Gastroesophageal sphincter (tissue), 4 donors: ENCODE measurements around the gene CMTM7. TPM values are rescaled to one million over a fixed set of nuclear protein-coding genes. Genes with fewer than 3 reads are reported as not detected.

Source experiments
- ATAC-seq: fragments of 150-250 bp; one replicate; pipeline ENCODE4 v1.9.1; 2016; ENCODE audit warnings: mild to moderate bottlenecking, moderate library complexity
- H3K27ac ChIP-seq, 4 donors: fragments of 200-600 bp; sonication (generic) in 3 of 4; 1 replicate in 3 of 4; 2 replicates in 1 of 4; pipeline ENCODE4 v1.5.1; 2016 to 2019
- H3K27me3 ChIP-seq: fragments of 200-600 bp; sonication (generic); one replicate; pipeline ENCODE4 v1.5.1; 2019
- H3K36me3 ChIP-seq, 2 donors: fragments of 200-600 bp; sonication (generic); one replicate each; pipeline ENCODE4 v1.5.1; 2019; ENCODE audit warnings: control low read depth in 1 of 2
- H3K4me1 ChIP-seq, 3 donors: fragments of 200-600 bp; sonication (generic); 1 replicate in 2 of 3; 2 replicates in 1 of 3; pipeline ENCODE4 v1.5.1; 2016 to 2019; ENCODE audit warnings: control low read depth in 2 of 3
- H3K4me3 ChIP-seq, 2 donors: fragments of 200-600 bp; sonication (generic); one replicate each; pipeline ENCODE4 v1.5.1; 2019; ENCODE audit warnings: mild to moderate bottlenecking in 1 of 2, moderate library complexity in 1 of 2
- H3K9me3 ChIP-seq, 3 donors: fragments of 200-600 bp; sonication (generic); one replicate each; pipeline ENCODE4 v1.5.1; 2017 to 2019; ENCODE audit warnings: control low read depth in 2 of 3
- EP300 ChIP-seq: sonication (generic); formaldehyde crosslinking; IDR thresholded peaks from one replicate; pipeline ENCODE4 v1.6.1; 2017; ENCODE audit warnings: antibody characterized with exemption, mild to moderate bottlenecking
- POLR2A ChIP-seq, 2 donors: fragments of 450-650 bp; IDR thresholded peaks; one replicate each; pipeline ENCODE4 v1.6.1; 2017; ENCODE audit warnings: antibody characterized with exemption in 2 of 2, mild to moderate bottlenecking in 2 of 2, moderate library complexity in 1 of 2
- POLR2AphosphoS5 ChIP-seq: sonication (generic); formaldehyde crosslinking; IDR thresholded peaks from one replicate; pipeline ENCODE4 v1.6.1; 2017; ENCODE audit warnings: antibody characterized with exemption
- whole genome bisulfite sequencing, 2 donors: methylation state at CpG; one replicate each; pipeline ENCODE4 v1.1.5; 2018; ENCODE audit warnings: low coverage in 1 of 2; 5-methylcytosine and 5-hydroxymethylcytosine counted together
- total RNA-seq, 4 donors: library from RNA; depleted of rRNA; stranded (reverse); fragments of >200 nt; gene quantifications; one replicate each; pipeline ENCODE4 v1.1.0, GENCODE V29; 2016
- TF ChIP-seq, protein P1 (sequence below), 4 experiments: fragments of 200-600 bp in 2 of 4; fragments of 450-650 bp in 2 of 4; sonication (generic) in 1 of 4; IDR thresholded peaks; one replicate each; pipeline ENCODE4 v1.5.1; 2017 to 2019; ENCODE audit warnings: antibody characterized with exemption in 4 of 4, mild to moderate bottlenecking in 2 of 4, moderate library complexity in 2 of 4

The CMTM7 gene
- total RNA-seq, 4 donors from 2014 or later, result 2.9 to 7.0 (median 6.5) TPM

GRCh38 chr3:32450426-32450825, 58.8 kb downstream of the CMTM7 start:
- 69 to 100% methylated on average over 2 of the region's 2 CpGs for WGBS, 2 donors
- TF ChIP-seq EP300 (no peak), POLR2A (IDR thresholded peaks at IDR 0.05) (no peak), POLR2AphosphoS5 (no peak)
- TF ChIP-seq, protein P1, sequence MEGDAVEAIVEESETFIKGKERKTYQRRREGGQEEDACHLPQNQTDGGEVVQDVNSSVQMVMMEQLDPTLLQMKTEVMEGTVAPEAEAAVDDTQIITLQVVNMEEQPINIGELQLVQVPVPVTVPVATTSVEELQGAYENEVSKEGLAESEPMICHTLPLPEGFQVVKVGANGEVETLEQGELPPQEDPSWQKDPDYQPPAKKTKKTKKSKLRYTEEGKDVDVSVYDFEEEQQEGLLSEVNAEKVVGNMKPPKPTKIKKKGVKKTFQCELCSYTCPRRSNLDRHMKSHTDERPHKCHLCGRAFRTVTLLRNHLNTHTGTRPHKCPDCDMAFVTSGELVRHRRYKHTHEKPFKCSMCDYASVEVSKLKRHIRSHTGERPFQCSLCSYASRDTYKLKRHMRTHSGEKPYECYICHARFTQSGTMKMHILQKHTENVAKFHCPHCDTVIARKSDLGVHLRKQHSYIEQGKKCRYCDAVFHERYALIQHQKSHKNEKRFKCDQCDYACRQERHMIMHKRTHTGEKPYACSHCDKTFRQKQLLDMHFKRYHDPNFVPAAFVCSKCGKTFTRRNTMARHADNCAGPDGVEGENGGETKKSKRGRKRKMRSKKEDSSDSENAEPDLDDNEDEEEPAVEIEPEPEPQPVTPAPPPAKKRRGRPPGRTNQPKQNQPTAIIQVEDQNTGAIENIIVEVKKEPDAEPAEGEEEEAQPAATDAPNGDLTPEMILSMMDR (IDR thresholded peaks at IDR 0.05), result no peak
- no peak for ATAC-seq

DNA sequence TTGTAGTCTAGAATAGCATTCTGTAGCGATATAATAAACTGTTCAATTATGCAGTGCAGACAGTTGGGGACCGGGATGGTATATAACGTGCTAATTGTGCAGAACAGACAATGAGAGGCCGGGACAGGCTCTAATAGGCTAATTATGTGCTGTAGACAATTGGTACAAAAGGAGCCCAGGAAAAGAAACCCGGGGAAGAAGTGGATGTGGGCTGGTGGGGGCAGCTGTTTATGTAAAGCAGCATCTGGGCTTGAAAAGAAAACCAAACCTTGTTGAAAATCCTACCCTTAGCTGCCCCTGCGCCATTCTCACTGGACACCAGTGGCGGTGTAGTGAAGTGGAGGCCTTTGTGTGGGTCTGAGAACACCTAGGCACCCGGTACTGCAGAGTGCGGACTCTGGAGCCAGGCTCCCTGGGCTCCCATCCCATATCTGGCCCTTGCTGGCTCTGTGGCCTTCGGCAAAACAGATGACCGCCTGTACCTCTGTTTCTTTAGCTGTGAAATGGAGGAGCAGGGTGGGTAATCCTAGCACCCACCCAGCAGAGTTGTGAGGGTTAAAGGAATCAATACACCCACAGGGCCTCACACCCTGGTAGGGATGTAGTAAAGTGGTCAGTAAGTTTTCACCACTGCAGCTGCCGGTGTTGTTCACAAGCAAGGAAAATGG, 59.5 kb downstream of the CMTM7 start:
- no peak overlapping the region for H3K27ac ChIP-seq

More at GRCh38 chr3:32450426-32450825, 58.8 kb downstream of the CMTM7 start:
- no peaks in the 10 kb centered on the region for H3K27me3 ChIP-seq
- no peak overlapping the region for H3K4me3 ChIP-seq
- peaks cover 4 to 24% (median 12%) of the 10 kb centered on the region in 3 donors for H3K4me1 ChIP-seq
- peaks cover 0 to 8% of the 10 kb centered on the region in 2 donors for H3K36me3 ChIP-seq
- no peak overlapping the region for H3K27ac ChIP-seq
- H3K9me3 ChIP-seq, result no peaks in the 10 kb centered on the region

GRCh38 chr3:32452009-32452408, 60.4 kb downstream of the CMTM7 start:
- Histone ChIP-seq H3K27ac (no peak overlapping the region), H3K9me3 (no peaks in the 10 kb centered on the region), H3K4me3 (no peak overlapping the region), H3K36me3 (peaks cover 0 to 8% of the 10 kb centered on the region in 2 donors), H3K4me1 (peaks cover 5 to 30% (median 12%) of the 10 kb centered on the region in 3 donors), H3K27me3 (no peaks in the 10 kb centered on the region)
- TF ChIP-seq EP300, result no peak
- TF ChIP-seq, protein P1 (IDR thresholded peaks at IDR 0.05), result no peak
- no peak for TF ChIP-seq POLR2A (IDR thresholded peaks at IDR 0.05)
- TF ChIP-seq POLR2AphosphoS5, result no peak
- ATAC-seq, result no peak
- WGBS, 2 donors, result 75% methylated on average over 2 of the region's 4 CpGs; no CpG with 5 or more reads in 1 of the 2 donors

More for the DNA sequence above, 59.5 kb downstream of the CMTM7 start:
- H3K4me3 ChIP-seq, result no peak overlapping the region
- H3K36me3 ChIP-seq, result peaks cover 0 to 8% of the 10 kb centered on the region in 2 donors
- H3K9me3 ChIP-seq, result no peaks in the 10 kb centered on the region
- TF ChIP-seq, protein P1 (IDR thresholded peaks at IDR 0.05), result no peak
- no peak for TF ChIP-seq EP300
- no peak for TF ChIP-seq POLR2AphosphoS5
- TF ChIP-seq POLR2A (IDR thresholded peaks at IDR 0.05), result no peak
- no peak for ATAC-seq
- WGBS, 2 donors, result 91 to 96% methylated on average over 6 to 10 of the region's 12 CpGs
- H3K27me3 ChIP-seq, result no peaks in the 10 kb centered on the region
- H3K4me1 ChIP-seq, result peaks cover 5 to 30% (median 12%) of the 10 kb centered on the region in 3 donors

DNA sequence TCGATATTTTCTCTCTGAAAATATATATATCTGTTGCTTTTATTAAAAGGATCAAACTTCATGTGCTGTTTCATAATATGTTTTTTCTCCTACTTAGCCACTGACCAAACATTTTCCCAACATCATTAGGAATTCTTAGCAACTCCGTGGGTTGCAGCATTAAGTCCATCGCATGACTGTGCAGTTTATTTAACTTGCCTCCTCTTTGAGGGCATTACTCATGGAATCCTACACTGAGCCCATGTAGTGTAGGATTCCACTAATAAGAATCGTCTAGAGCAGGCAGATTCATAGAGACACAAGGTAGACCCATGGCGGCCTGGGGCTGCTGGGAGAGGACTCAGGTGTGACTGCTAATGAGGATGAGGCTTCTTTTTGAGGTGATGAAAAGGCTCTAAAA, 61.7 kb downstream of the CMTM7 start:
- Histone ChIP-seq H3K36me3 (peaks cover 0 to 8% of the 10 kb centered on the region in 2 donors), H3K4me3 (no peak overlapping the region), H3K27ac (no peak overlapping the region), H3K4me1 (peaks cover 5 to 30% (median 12%) of the 10 kb centered on the region in 3 donors), H3K27me3 (no peaks in the 10 kb centered on the region), H3K9me3 (no peaks in the 10 kb centered on the region)
- 92 to 97% methylated on average over 2 to 5 of the region's 5 CpGs for WGBS, 2 donors
- ATAC-seq, result no peak
- no peak for TF ChIP-seq POLR2A (IDR thresholded peaks at IDR 0.05)
- no peak for TF ChIP-seq POLR2AphosphoS5
- TF ChIP-seq, protein P1 (IDR thresholded peaks at IDR 0.05), result no peak
- no peak for TF ChIP-seq EP300

DNA sequence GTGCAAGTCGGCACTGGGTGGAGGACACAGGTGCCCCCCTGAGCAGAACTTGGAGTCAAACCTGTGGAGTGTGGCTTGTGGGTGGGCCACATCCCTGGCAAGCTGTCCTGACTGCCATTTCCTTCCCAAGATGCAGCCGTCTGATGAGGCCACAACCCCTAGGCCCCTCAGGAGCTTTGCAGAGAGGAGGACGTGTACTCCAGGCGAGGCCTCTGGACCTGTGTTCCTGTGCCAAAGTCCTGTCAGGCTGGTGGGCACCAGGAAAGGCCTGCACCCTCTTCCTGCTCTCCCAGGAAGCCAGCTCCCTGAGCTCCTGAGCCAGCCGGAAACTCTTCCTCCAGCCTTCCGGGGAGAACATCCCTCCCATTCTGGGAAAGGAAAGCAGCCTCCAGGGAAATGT, 62.5 kb downstream of the CMTM7 start:
- peaks cover 0 to 8% of the 10 kb centered on the region in 2 donors for H3K36me3 ChIP-seq
- no peak for ATAC-seq
- no peak overlapping the region for H3K4me3 ChIP-seq
- 80 to 100% methylated on average over 1 to 2 of the region's 6 CpGs for WGBS, 2 donors
- TF ChIP-seq POLR2A (IDR thresholded peaks at IDR 0.05) (no peak), EP300 (no peak), POLR2AphosphoS5 (no peak)
- TF ChIP-seq, protein P1 (IDR thresholded peaks at IDR 0.05), result no peak
- H3K27me3 ChIP-seq, result no peaks in the 10 kb centered on the region
- no peak overlapping the region for H3K27ac ChIP-seq
- H3K9me3 ChIP-seq, result no peaks in the 10 kb centered on the region
- peaks cover 5 to 30% (median 12%) of the 10 kb centered on the region in 3 donors for H3K4me1 ChIP-seq
